HG03095 (cell line): Measurements from ENCODE around the gene NBEAL2.

Source experiments
- ATAC-seq: cut with Tn5 transposase; IDR thresholded peaks from one replicate; pipeline ENCODE4 v1.9.1; 2021; ENCODE audit warnings: moderate library complexity; ENCODE audit not compliant: unreplicated experiment

The NBEAL2 gene

DNA sequence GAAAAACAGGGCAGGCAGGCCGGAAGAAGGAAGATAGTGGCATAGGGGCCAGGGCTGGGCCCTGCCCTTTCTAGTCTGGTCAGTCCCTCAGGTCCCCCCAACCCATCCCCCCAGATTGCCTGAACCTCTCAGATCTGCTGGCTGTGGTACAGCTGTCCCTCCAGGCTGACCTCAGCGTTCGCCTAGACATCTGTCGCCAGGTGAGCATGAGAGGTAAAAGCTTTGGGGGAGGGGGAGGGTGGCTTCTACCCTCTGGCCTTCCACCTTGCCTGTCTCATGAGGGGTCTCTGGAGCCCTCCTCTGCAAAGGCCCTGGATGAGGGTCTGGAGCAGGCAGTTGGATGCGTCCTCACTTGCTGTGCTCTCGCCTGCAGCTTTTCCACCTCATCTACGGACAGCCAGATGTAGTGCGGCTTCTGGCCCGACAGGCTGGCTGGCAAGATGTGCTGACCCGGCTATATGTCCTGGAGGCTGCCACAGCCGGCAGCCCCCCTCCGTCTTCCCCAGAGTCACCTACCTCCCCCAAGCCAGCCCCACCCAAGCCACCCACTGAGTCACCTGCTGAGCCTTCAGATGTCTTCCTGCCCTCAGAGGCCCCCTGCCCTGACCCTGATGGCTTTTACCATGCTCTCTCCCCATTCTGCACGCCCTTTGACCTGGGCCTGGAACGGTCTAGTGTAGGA lies 20.2 kb downstream of the NBEAL2 start:
- no peak for ATAC-seq

DNA sequence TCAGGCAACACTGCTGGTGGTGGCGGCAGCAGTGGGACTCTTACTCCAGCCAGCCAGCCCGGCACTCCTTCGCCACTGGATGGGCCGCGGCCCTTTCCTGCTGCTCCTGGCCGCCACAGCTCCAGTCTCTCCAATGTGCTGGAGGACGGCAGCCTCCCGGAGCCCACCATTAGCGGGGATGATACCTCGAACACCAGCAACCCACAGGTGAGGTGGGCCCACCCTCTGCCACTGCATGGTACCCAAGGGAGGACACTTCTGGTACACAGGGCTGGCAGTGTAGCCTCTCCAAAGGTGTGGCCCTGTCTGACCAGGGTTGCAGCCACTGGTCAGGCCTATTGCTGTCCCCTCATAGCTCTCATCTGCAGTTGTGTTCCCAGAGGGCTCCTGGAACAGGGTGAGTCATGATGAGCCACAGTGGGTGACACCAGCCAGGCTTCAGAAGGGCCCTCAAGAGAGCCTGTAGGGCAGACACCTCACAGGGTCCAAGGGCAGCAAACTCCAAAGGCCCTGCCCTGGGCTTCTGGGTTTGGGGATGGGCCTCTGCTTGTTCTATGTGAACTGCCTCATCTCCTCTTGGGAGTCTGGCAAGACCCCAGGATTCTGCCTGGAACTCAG lies 20.8 kb downstream of the NBEAL2 start:
- no peak for ATAC-seq

DNA sequence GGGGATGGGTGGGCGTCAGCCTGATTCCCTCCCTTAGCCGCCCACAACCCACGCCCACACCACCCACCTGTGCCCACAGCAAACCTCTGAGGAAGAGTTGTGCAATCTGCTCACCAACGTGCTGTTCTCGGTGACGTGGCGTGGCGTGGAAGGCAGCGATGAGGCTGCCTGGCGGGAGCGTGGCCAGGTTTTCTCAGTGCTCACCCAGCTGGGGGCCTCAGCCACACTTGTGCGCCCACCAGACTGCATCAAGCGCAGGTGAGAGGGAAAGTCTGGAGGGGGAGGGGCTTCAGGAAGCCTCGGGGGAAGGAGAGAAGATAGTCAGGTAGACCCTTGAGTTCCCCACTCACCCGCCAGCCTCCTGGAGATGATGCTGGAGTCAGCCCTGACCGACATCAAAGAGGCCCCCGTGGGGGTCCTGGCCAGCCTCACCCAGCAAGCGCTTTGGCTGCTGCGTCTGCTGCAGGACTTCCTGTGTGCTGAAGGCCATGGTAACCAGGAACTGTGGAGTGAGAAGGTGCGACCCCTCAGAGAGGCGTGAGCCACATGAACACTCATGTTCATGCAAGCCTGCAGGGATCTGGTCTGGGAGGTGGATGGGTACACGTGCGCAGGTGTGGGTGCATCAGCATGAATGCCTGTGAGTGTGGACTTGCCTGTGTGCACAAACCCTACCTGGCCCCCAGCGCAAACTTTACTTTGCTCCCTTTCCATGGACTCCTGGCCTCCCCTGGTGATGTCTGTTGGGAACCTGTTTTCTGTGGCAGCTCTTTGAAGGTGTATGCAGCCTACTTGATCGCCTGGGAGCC lies 21.7 kb downstream of the NBEAL2 start:
- no peak for ATAC-seq

DNA sequence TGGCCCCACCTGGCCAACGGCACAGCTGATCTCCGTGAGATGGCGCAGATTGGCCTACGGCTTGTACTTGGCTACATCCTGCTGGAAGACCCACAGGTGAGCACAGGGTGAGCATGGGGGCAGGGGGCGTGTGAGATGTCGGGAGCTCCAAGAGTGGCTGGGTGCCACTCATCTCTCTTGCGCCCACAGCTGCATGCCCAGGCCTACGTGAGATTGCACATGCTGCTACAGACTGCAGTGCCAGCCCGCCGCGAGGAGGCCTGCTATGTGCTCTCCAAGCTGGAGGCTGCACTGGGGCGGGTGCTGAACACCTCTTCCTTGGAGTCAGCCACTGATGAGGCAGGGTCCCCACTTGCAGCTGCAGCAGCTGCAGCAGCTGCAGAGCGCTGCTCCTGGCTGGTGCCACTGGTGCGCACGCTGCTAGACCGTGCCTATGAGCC lies 22.3 kb downstream of the NBEAL2 start:
- no peak for ATAC-seq

DNA sequence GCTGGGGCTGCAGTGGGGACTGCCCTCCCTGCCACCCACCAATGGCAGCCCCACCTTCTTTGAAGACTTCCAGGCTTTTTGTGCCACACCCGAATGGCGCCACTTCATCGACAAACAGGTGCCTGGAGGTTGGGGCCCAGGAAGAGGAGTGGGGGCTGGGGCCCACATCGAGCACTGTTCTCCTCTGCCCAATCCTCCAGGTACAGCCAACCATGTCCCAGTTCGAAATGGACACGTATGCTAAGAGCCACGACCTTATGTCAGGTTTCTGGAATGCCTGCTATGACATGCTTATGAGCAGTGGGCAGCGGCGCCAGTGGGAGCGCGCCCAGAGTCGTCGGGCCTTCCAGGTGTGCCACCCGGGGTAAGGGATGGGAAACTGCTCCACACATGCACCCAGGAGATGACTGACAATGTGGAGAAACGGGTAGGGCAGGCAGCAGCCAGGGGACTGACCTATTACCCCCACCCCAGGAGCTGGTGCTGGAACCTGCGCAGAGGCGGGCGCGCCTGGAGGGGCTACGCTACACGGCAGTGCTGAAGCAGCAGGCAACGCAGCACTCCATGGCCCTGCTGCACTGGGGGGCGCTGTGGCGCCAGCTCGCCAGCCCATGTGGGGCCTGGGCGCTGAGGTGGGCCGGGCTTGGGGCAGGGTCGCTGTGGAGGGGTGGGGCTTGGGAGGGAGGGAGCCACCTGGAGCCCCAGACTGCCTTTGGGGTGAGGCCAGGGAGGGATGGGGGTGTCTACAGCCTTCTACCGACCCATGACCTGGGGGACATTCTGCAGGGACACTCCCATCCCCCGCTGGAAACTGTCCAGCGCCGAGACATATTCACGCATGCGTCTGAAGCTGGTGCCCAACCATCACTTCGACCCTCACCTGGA lies 22.9 kb downstream of the NBEAL2 start:
- ATAC-seq: no peak

DNA sequence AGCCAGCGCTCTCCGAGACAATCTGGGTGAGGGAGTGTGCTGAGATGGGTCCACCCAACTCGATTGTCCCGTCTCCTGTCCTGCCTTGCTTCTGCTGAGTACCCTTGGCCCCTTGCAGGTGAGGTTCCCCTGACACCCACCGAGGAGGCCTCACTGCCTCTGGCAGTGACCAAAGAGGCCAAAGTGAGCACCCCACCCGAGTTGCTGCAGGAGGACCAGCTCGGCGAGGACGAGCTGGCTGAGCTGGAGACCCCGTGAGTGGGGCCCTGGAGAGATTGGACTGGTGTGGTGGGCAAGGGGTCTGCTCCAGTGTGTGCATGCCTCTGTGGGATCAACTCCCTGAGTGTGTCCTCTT lies 23.6 kb downstream of the NBEAL2 start:
- ATAC-seq: no peak

DNA sequence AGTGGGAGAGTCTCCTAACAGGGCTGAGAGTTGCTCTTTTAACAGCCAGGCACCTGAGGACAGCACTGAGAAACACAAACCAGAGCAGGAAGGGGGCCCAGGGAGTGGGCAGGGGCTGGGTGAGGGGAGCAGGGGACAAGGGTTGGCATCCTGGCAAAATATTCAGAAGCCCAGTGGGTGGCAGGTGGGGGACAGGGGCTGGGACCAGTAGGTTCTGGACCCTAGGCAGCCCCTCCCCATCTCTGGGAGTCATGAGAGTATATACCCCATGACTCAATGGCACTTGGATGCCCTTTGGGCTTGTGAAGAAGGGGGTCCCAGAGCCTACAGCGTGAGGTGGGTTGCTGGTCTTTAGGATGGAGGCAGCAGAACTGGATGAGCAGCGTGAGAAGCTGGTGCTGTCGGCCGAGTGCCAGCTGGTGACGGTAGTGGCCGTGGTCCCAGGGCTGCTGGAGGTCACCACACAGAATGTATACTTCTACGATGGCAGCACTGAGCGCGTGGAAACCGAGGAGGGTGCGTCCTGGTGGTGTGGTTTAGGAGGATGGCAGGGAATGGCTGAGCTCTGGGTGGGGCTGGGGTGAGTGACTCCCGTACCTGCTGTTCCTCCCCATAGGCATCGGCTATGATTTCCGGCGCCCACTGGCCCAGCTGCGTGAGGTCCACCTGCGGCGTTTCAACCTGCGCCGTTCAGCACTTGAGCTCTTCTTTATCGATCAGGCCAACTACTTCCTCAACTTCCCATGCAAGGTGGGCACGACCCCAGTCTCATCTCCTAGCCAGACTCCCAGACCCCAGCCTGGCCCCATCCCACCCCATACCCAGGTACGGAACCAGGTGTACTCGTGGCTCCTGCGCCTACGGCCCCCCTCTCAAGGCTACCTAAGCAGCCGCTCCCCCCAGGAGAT lies 24.2 kb downstream of the NBEAL2 start:
- ATAC-seq: no peak

DNA sequence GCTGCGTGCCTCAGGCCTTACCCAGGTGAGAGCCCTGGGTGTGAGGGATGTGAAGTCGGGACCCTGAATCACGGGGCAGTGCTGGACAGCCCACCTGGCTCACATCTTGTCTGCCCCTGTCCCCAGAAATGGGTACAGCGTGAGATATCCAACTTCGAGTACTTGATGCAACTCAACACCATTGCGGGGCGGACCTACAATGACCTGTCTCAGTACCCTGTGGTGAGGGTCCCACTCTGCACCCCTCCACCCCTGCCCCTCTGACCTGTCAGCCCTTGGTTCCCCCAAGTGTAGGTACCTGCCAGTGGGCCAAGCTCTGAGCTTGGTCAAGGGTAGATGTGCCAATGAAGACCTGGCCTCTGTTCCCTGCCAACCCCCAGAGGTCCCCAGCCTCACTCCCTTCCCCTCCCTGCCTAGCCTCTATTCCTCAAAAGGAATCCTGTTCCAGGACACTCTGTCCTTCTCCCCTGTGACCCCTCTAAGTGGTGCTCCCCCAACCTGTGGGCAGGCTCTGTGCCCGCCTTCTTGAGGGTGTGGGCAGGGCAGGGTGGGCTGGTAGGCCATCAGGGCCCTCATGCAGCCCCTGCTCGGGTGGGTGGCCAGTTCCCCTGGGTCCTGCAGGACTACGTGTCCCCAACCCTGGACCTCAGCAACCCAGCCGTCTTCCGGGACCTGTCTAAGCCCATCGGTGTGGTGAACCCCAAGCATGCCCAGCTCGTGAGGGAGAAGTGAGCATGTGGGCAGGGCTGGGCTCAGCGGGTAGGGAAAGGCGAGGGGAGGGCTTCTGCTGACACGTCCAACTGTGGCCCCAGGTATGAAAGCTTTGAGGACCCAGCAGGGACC lies 25.1 kb downstream of the NBEAL2 start:
- ATAC-seq: no peak

DNA sequence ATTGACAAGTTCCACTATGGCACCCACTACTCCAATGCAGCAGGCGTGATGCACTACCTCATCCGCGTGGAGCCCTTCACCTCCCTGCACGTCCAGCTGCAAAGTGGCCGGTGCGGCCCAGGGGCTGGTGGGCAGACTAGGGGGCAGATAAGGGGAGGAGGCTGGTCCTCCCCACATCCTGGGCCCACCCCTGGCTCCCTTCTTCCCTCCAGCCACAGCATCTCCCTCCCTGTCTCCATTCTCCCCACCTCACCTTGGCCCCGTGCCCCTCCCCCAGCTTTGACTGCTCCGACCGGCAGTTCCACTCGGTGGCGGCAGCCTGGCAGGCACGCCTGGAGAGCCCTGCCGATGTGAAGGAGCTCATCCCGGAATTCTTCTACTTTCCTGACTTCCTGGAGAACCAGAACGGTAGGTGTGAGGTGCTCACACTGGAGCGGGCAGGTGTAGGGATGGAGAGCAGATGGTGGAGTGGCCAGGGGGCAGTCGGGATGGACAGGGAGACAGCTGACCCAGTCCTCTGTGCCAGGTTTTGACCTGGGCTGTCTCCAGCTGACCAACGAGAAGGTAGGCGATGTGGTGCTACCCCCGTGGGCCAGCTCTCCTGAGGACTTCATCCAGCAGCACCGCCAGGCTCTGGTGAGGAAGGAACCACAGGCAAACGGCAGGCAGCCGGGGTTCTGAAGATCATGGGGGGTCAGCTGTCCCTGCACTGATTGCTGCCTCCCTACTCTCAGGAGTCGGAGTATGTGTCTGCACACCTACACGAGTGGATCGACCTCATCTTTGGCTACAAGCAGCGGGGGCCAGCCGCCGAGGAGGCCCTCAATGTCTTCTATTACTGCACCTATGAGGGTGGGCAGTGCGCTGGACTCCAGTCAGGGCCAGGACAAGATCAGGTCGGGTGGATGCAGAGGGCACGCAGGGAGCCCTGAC lies 26.0 kb downstream of the NBEAL2 start:
- no peak for ATAC-seq

DNA sequence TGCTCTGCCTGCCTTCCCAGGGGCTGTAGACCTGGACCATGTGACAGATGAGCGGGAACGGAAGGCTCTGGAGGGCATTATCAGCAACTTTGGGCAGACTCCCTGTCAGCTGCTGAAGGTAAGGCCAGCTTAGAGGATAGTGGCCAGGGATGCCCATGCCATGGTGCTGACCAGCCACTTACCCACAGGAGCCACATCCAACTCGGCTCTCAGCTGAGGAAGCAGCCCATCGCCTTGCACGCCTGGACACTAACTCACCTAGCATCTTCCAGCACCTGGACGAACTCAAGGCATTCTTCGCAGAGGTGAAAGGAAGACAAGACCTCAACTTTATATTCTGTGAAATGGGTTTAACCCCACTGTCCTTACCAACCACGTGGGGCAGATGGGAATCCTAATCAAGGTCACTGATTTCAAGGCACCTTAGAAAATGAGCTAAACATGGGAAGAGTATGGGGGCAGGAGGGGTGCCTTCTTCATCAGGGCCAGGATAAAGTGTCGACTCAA lies 26.7 kb downstream of the NBEAL2 start:
- ATAC-seq: no peak

DNA sequence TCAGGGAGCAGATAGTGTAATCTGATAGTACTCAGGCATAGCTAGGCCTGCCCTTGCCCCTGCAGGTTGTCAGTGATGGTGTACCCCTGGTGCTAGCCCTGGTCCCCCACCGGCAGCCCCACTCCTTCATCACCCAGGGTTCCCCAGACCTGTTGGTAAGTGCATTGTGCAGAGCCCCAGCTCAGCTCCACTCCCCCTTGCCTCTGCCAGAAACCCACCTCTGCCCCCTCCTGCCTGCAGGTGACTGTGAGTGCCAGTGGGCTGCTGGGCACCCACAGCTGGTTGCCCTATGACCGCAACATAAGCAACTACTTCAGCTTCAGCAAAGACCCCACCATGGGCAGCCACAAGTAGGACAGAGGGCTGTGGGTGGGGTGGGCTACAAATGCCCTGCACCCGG lies 27.5 kb downstream of the NBEAL2 start:
- ATAC-seq: no peak

DNA sequence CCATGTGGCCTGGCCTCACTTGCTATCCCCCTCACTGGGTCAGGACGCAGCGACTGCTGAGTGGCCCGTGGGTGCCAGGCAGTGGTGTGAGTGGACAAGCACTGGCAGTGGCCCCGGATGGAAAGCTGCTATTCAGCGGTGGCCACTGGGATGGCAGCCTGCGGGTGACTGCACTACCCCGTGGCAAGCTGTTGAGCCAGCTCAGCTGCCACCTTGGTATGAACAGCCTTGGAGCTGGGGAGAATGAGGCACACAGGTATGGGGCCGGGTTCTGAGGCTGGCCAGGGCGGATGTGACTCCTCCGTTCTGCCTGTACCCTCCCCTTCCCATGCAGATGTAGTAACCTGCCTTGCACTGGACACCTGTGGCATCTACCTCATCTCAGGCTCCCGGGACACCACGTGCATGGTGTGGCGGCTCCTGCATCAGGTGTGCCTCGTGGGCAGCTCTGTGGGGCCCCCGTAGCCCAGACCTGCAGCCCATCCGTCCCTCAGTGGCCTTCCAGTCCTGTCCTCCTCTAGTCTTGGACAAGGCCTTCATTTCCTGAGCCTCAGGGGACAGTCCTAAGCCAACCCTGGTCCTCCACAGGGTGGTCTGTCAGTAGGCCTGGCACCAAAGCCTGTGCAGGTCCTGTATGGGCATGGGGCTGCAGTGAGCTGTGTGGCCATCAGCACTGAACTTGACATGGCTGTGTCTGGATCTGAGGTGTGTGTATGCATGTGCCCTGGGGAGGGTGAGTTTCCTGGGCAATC lies 28.2 kb downstream of the NBEAL2 start:
- ATAC-seq: no peak

DNA sequence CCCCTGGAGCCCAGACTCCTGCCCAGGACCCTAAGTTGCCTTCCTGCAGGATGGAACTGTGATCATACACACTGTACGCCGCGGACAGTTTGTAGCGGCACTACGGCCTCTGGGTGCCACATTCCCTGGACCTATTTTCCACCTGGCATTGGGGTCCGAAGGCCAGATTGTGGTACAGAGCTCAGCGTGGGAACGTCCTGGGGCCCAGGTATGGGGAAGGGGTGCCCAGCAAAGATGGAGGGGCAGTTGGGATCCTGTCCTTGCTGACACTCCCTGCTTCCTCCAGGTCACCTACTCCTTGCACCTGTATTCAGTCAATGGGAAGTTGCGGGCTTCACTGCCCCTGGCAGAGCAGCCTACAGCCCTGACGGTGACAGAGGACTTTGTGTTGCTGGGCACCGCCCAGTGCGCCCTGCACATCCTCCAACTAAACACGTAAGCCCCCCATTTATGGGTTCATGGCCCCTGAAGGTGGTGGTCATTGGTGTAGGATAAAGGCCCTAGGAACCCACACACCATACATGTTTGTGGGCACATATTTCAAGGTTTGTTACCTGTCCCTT lies 28.8 kb downstream of the NBEAL2 start:
- no peak for ATAC-seq

DNA sequence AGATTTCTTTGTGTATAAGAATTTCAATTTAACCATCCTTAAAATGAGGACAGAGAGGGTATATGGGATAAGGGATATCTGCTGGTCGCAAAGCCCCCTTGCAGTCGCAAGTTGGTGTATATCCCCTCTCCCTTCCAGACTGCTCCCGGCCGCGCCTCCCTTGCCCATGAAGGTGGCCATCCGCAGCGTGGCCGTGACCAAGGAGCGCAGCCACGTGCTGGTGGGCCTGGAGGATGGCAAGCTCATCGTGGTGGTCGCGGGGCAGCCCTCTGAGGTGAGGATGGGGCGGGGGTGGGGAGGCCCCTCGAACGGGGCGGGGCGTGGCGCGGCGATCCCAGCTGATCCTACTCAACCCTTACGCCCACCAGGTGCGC lies 29.4 kb downstream of the NBEAL2 start:
- no peak for ATAC-seq

DNA sequence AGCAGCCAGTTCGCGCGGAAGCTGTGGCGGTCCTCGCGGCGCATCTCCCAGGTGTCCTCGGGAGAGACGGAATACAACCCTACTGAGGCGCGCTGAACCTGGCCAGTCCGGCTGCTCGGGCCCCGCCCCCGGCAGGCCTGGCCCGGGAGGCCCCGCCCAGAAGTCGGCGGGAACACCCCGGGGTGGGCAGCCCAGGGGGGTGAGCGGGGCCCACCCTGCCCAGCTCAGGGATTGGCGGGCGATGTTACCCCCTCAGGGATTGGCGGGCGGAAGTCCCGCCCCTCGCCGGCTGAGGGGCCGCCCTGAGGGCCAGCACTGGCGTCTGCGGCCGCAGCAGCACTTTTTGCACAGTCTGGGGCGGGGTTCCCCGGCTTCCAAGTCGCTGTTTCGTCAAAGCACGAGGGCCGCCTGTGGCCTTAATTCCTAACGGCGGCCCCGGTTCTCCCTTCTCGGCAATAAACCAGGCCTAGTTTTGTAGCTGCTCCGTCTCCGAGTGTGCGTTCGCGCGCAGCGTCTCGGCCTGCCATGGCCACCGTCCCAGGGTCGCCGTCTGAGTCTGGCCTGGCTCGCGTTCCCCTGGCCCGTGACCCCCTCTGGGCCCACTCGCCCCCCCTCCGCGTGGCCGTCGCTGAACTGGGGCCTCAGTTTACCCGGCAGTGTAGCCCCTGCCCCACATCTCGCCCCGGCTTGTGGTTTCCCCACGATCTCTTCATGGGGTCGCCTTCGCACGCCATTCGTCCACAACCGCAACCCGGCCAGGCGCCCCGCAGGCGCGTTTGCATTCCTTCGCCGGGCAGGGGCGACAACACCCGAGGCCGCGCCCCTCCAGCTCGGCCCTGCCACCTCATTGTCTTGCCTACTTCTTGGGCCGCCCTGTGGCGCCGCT lies 30.0 kb downstream of the NBEAL2 start:
- peak; percentile 64 for ATAC-seq

DNA sequence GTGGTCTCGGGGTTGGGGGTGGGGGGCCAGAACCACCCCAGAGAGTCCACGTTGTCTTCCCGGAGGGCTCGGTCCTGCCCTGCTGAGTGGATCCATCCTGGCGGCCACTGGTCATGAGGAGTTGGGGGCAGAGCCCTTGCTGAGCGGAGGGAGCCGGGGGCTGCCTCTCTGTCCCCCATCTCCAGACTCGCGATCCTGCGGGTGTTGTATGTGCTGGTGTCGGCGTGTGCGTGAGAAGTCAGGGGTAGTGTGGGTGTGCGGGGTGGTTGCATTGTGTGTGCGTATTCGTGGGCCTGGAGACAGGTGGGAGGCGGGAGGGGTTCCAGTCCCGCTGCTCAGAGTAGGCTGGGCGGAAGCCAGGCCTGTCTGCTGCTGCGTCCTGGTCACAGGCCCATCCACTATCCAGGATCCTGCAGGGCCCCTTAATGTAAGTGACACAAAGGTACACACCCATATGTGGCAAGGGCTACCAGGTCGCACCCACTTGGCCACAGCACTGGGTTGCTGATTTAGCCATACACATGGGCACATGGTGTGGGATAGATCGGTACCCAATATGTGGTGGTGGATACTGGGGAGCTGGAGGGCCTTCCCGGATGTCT lies 30.7 kb downstream of the NBEAL2 start:
- no peak for ATAC-seq
